Measurements from ENCODE around the gene C19orf12. TPM values are rescaled to one million over a fixed set of nuclear protein-coding genes. Genes with fewer than 3 reads are reported as not detected.

The C19orf12 gene
- total and polyA plus RNA-seq, 2 of the 4 experiments (the other 2 are of a cell fraction), result 16.3 to 24.0 TPM

- dilution Hi-C loops (cut with HindIII; ENCODE audit: low sequenced_read_pairs, unreplicated experiment), result no loop called here
- Histone ChIP-seq H3K23ac (ENCODE audit: low read depth, low read length) (no peak overlapping the region), H4K5ac (ENCODE audit: low read depth, low read length) (no peak overlapping the region), H3K18ac (ENCODE audit: low read depth, low read length) (no peak overlapping the region), H2BK120ac (ENCODE audit: low read depth, low read length) (no peak overlapping the region), H3K79me1 (ENCODE audit: low read depth in 1 of 2, low read length in 2 of 2) (no peaks in the 10 kb centered on the region), H2BK15ac (ENCODE audit: low read depth, low read length) (no peak overlapping the region), H3K36me3 (ENCODE audit: control insufficient read depth, insufficient read depth, low read length) (no peaks in the 10 kb centered on the region), H4K8ac (ENCODE audit: low read depth in 2 of 2, low read length in 2 of 2) (no peak overlapping the region), H2BK20ac (ENCODE audit: low read depth, low read length) (no peak overlapping the region), H3K14ac (replicated peaks; ENCODE audit: low read depth, low read length) (no peak overlapping the region), H3K27me3 (ENCODE audit: control insufficient read depth, insufficient read depth, low read length) (peaks cover 7% of the 10 kb centered on the region), H3K9ac (ENCODE audit: low read depth, low read length) (no peak overlapping the region), H4K91ac (ENCODE audit: insufficient read depth, low read depth, low read length) (no peak overlapping the region), H3K4me1 (ENCODE audit: control insufficient read depth, insufficient read depth, low read length) (no peaks in the 10 kb centered on the region), H3K4me3 (ENCODE audit: insufficient read depth, low read depth, low read length) (no peak overlapping the region), H3K4me2 (ENCODE audit: low read depth, low read length) (no peak overlapping the region), H3K56ac (ENCODE audit: extremely low read depth, insufficient read depth, low read length) (no peak overlapping the region), H3K27ac (ENCODE audit: insufficient read depth, low read length) (no peak overlapping the region), H3K9me3 (ENCODE audit: control insufficient read depth, insufficient read depth, low read length) (no peaks in the 10 kb centered on the region), H3K4ac (ENCODE audit: low read depth, low read length) (no peak overlapping the region), H2BK5ac (ENCODE audit: low read depth, low read length, poor library complexity, severe bottlenecking) (no peak overlapping the region), H2AK5ac (ENCODE audit: low read depth, low read length) (no peak overlapping the region), H2AFZ (replicated peaks; ENCODE audit: low read length, poor library complexity) (no peak overlapping the region), H2AK9ac (replicated peaks; ENCODE audit: low read depth, low read length, poor library complexity) (no peak overlapping the region), H4K20me1 (ENCODE audit: insufficient read depth, low read length) (no peaks in the 10 kb centered on the region), H3K9me1 (ENCODE audit: insufficient read depth, low read length) (no peaks in the 10 kb centered on the region)
- DNase-seq (no peak), ATAC-seq (ENCODE audit: low read depth) (no peak)
- no TSS peak for BruUV-seq (replicated peaks)
- WGBS, 2 experiments (ENCODE audit: extremely low coverage in 2 of 2, insufficient read length in 1 of 2), result 63% methylated on average over 2 of the region's 8 CpGs; no CpG with 5 or more reads in 1 of the 2 experiments
- TF ChIP-seq ELK1 (IDR thresholded peaks at IDR 0.05; ENCODE audit: borderline replicate concordance, low read depth, low read length), result no peak
- in situ Hi-C loops (cut with MboI; ENCODE audit: low sequenced_read_pairs), result no loop called here
- ChIA-PET CTCF (no interaction called here), POLR2A (ENCODE audit: unreplicated experiment) (no interaction called here)
- intact Hi-C loops (cut with micrococcal nuclease), result no loop called here
These were observed 49.3 kb upstream of the C19orf12 start for GRCh38 chr19:29764361-29764760.
